ENCODE measurements around the gene PKMYT1.

DNA sequence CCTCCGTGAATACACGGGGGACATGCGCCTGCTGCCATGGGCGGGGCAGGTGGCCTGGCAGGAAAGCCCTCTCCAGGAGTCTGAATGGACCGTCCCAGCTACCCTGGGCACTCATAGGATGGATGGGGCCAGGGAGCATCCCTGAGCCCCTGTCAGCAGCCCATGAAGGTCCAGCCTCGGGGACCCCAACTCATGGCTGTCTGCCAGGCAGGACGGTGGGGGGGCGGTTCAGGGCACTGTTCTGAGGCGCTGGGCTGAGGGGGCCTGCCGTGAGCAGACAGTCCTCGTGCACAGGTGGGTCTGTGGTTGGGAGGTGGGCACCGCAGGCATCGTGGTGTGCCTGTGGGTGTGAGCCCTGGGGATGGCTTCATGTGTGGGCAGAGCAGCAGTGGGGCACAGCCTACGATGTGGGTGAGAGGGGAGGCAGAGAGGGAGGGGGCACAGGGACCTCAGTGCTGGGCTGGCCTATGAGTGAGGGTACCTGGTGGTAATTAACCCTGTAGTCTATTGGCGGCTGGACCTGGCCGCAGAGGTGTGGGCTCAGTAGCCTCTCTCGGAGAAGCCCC lies 6.5 kb upstream of the PKMYT1 start:
- TF ChIP-seq RCOR1 (IDR thresholded peaks at IDR 0.05; ENCODE audit: insufficient replicate concordance, low read length) (no peak), CEBPB (IDR thresholded peaks at IDR 0.05; ENCODE audit: low read depth, low read length) (no peak), POLR2A (IDR thresholded peaks at IDR 0.05; ENCODE audit: low read depth, low read length) (no peak), RAD21 (IDR thresholded peaks at IDR 0.05; ENCODE audit: low read length) (no peak)
- TF ChIP-seq, protein P1, sequence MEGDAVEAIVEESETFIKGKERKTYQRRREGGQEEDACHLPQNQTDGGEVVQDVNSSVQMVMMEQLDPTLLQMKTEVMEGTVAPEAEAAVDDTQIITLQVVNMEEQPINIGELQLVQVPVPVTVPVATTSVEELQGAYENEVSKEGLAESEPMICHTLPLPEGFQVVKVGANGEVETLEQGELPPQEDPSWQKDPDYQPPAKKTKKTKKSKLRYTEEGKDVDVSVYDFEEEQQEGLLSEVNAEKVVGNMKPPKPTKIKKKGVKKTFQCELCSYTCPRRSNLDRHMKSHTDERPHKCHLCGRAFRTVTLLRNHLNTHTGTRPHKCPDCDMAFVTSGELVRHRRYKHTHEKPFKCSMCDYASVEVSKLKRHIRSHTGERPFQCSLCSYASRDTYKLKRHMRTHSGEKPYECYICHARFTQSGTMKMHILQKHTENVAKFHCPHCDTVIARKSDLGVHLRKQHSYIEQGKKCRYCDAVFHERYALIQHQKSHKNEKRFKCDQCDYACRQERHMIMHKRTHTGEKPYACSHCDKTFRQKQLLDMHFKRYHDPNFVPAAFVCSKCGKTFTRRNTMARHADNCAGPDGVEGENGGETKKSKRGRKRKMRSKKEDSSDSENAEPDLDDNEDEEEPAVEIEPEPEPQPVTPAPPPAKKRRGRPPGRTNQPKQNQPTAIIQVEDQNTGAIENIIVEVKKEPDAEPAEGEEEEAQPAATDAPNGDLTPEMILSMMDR (conservative IDR thresholded peaks at IDR 0.05; ENCODE audit: low read depth, low read length) = no peak
